ENCODE data around the gene PLA2G3. TPM values are rescaled to one million over a fixed set of nuclear protein-coding genes. Genes with fewer than 3 reads are reported as not detected.
A peak's percentile ranks its signal among the peaks of the same experiment; 100 is the strongest.

Gene PLA2G3
- total and polyA plus RNA-seq, 4 donors = 0.85 to 17.4 (median 8.2) TPM

DNA sequence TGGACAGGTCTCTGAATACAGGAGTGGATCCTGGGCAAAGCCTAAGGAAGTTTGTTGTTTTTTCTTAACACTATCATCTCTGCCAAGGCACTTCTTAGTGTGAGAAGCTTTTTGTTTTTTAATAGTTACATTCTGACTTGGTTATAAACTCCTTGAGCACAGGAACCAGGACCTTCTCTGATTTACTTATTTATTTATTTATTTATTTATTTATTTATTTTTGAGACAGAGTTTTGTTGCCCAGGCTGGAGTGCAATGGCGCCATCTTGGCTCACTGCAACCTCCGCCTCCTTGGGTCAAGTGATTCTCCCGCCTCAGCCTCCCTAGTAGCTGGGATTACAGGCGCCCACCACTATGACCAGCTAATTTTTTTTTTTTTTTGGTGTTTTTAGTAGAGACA, 30.7 kb upstream of the PLA2G3 start:
- H3K9ac ChIP-seq (ENCODE audit: insufficient read depth in 1 of 2, low read length in 2 of 2) = no peak overlapping the region
- WGBS, 2 donors = 98 to 99% methylated on average over 4 of the region's 4 CpGs
- peaks cover 0 to 19% (median 4%) of the 10 kb centered on the region in 5 donors for H3K4me1 ChIP-seq (ENCODE audit: control insufficient read depth in 5 of 5, insufficient read depth in 5 of 5, low read length in 5 of 5)
- no peaks in the 10 kb centered on the region for H3K9me3 ChIP-seq (ENCODE audit: control insufficient read depth in 4 of 4, insufficient read depth in 3 of 4, low read length in 3 of 4)
- H3K4me3 ChIP-seq = no peak overlapping the region
- DNase-seq (no peak), ATAC-seq (ENCODE audit: insufficient read depth, low FRiP score) (no peak)
- H3K27me3 ChIP-seq (ENCODE audit: control insufficient read depth in 3 of 3, insufficient read depth in 3 of 3, low read length in 2 of 3) = no peaks in the 10 kb centered on the region
- TF ChIP-seq, protein P1, sequence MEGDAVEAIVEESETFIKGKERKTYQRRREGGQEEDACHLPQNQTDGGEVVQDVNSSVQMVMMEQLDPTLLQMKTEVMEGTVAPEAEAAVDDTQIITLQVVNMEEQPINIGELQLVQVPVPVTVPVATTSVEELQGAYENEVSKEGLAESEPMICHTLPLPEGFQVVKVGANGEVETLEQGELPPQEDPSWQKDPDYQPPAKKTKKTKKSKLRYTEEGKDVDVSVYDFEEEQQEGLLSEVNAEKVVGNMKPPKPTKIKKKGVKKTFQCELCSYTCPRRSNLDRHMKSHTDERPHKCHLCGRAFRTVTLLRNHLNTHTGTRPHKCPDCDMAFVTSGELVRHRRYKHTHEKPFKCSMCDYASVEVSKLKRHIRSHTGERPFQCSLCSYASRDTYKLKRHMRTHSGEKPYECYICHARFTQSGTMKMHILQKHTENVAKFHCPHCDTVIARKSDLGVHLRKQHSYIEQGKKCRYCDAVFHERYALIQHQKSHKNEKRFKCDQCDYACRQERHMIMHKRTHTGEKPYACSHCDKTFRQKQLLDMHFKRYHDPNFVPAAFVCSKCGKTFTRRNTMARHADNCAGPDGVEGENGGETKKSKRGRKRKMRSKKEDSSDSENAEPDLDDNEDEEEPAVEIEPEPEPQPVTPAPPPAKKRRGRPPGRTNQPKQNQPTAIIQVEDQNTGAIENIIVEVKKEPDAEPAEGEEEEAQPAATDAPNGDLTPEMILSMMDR (IDR thresholded peaks at IDR 0.05; ENCODE audit: control extremely low read depth, extremely low read depth) = no peak
- no peak overlapping the region for H3K27ac ChIP-seq (ENCODE audit: low read depth in 1 of 2, low read length in 1 of 2)
- peaks cover 0 to 5% (median 2%) of the 10 kb centered on the region in 4 donors for H3K36me3 ChIP-seq (ENCODE audit: control insufficient read depth in 4 of 4, insufficient read depth in 4 of 4, low read length in 4 of 4)

DNA sequence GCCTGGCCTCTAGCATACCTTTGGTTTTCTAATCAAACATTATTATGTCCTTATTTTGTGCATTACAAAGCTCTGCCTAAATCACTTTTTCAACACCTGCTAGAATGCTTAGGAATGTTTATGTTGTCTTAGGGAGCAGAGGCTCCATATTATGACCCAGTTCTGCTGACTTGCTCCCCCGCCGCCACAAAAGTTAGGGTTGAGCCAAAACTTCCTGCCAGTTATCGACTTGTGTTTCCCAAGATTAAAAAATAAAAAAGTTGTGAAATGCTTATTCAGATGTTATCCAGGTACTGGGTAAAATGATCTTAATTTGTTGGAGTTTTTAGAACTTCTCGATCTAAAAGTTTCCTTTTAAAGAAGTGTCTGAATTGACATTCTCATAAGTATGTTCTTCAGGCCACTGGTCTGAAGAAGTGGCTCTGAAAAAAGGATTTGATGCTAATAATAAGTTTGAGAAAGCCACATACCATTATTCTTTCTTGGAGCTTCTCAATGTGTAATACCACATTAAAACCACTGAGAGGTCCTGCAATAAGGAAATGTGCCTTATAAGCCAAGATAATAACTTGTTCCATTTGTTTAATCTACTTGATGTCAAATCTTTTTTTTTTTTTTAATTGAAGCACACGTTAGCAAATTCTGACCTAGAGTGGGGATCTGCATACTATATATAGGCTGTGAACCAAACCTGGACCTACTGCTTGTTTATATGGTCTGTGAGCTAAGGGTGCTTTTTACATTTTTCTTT, 21.9 kb upstream of the PLA2G3 start:
- Histone ChIP-seq H3K9ac (ENCODE audit: insufficient read depth in 1 of 2, low read length in 2 of 2) (no peak overlapping the region), H3K27me3 (ENCODE audit: control insufficient read depth in 3 of 3, insufficient read depth in 3 of 3, low read length in 2 of 3) (peaks cover 0 to 4% (median 0%) of the 10 kb centered on the region in 3 donors), H3K9me3 (ENCODE audit: control insufficient read depth in 4 of 4, insufficient read depth in 3 of 4, low read length in 3 of 4) (no peaks in the 10 kb centered on the region), H3K4me1 (ENCODE audit: control insufficient read depth in 5 of 5, insufficient read depth in 5 of 5, low read length in 5 of 5) (peaks cover 6 to 16% (median 13%) of the 10 kb centered on the region in 5 donors), H3K27ac (ENCODE audit: low read depth in 1 of 2, low read length in 1 of 2) (no peak overlapping the region), H3K36me3 (ENCODE audit: control insufficient read depth in 4 of 4, insufficient read depth in 4 of 4, low read length in 4 of 4) (peaks cover 2 to 9% (median 6%) of the 10 kb centered on the region in 4 donors), H3K4me3 (no peak overlapping the region)
- DNase-seq = no peak
- no peak for ATAC-seq (ENCODE audit: insufficient read depth, low FRiP score)
- TF ChIP-seq, protein P1 (IDR thresholded peaks at IDR 0.05; ENCODE audit: control extremely low read depth, extremely low read depth) = no peak
- WGBS, 2 donors = 25 to 33% methylated on average over 5 of the region's 5 CpGs

DNA sequence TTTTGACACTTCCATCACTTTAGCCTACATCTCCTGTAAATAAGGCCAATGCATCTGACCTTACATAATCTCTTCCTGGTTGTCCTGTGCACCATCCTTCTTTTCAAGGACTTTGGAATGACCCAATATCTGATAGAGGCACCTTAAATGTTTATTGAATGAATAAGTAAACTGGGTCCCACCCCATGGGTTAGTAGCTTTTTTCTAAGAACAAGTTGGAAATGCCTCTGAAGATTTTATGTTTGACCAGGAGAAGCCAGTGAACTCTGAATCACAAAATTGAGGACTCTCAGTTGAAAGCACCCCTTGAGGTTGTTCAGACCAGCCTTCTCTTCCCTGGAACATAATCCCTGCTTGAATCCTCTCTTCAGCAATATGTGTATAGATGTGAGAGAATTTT, 21.1 kb upstream of the PLA2G3 start:
- Histone ChIP-seq H3K4me1 (ENCODE audit: control insufficient read depth in 5 of 5, insufficient read depth in 5 of 5, low read length in 5 of 5) (peaks cover 6 to 16% (median 13%) of the 10 kb centered on the region in 5 donors), H3K27ac (ENCODE audit: low read depth in 1 of 2, low read length in 1 of 2) (peak overlapping the region in 1 of 2 donors; percentile 97), H3K27me3 (ENCODE audit: control insufficient read depth in 3 of 3, insufficient read depth in 3 of 3, low read length in 2 of 3) (peaks cover 0 to 4% (median 0%) of the 10 kb centered on the region in 3 donors), H3K4me3 (no peak overlapping the region), H3K36me3 (ENCODE audit: control insufficient read depth in 4 of 4, insufficient read depth in 4 of 4, low read length in 4 of 4) (peaks cover 2 to 9% (median 6%) of the 10 kb centered on the region in 4 donors), H3K9ac (ENCODE audit: insufficient read depth in 1 of 2, low read length in 2 of 2) (peak overlapping the region in 1 of 2 donors; percentile 87), H3K9me3 (ENCODE audit: control insufficient read depth in 4 of 4, insufficient read depth in 3 of 4, low read length in 3 of 4) (no peaks in the 10 kb centered on the region)
- TF ChIP-seq, protein P1 (IDR thresholded peaks at IDR 0.05; ENCODE audit: control extremely low read depth, extremely low read depth) = no peak
- ATAC-seq (ENCODE audit: insufficient read depth, low FRiP score) (no peak), DNase-seq (no peak)

Measured in lung (tissue), 12 donors.